ENCODE results near the gene SREBF1.

- TF ChIP-seq POLR2AphosphoS5 (IDR thresholded peaks at IDR 0.05; ENCODE audit: insufficient read depth in 1 of 2, low read depth in 1 of 2), result no peak
- TF ChIP-seq, protein P1, sequence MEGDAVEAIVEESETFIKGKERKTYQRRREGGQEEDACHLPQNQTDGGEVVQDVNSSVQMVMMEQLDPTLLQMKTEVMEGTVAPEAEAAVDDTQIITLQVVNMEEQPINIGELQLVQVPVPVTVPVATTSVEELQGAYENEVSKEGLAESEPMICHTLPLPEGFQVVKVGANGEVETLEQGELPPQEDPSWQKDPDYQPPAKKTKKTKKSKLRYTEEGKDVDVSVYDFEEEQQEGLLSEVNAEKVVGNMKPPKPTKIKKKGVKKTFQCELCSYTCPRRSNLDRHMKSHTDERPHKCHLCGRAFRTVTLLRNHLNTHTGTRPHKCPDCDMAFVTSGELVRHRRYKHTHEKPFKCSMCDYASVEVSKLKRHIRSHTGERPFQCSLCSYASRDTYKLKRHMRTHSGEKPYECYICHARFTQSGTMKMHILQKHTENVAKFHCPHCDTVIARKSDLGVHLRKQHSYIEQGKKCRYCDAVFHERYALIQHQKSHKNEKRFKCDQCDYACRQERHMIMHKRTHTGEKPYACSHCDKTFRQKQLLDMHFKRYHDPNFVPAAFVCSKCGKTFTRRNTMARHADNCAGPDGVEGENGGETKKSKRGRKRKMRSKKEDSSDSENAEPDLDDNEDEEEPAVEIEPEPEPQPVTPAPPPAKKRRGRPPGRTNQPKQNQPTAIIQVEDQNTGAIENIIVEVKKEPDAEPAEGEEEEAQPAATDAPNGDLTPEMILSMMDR (IDR thresholded peaks at IDR 0.05), result no peak
- no peak for TF ChIP-seq POLR2A (IDR thresholded peaks at IDR 0.05)
These were observed 38.7 kb downstream of the SREBF1 start for GRCh38 chr17:17798010-17798556.
